Left lung (tissue), 10 donors: ENCODE results near the gene NDUFA1. TPM values are rescaled to one million over a fixed set of nuclear protein-coding genes. Genes with fewer than 3 reads are reported as not detected.
"Not testable (repeated sequence)": the region's sequence is repeated elsewhere in the genome, so short reads cannot be mapped to it uniquely, and the experiment has no call there.

Experiments used
- ATAC-seq: fragments of 200-7000 bp; cut with Tn5 transposase; one replicate; pipeline ENCODE4 v1.9.1; 2020; ENCODE audit warnings: moderate library complexity
- DNase-seq, 4 donors: peaks; one replicate each; pipeline ENCODE4 v3.0.0-alpha.2; 2013 to 2020
- H3K27ac ChIP-seq, 2 donors: fragments of 200-600 bp; sonication (generic) in 1 of 2; one replicate each; pipeline versions ENCODE4 v1.5.0 to v1.8.0; 2020 to 2021
- H3K27me3 ChIP-seq, 2 donors: fragments of 200-600 bp; sonication (generic) in 1 of 2; one replicate each; pipeline versions ENCODE4 v1.5.0 to v1.8.0; 2020 to 2021
- H3K36me3 ChIP-seq, 2 donors: fragments of 200-600 bp; sonication (generic) in 1 of 2; one replicate each; pipeline versions ENCODE4 v1.5.0 to v1.8.0; 2020 to 2021
- H3K4me1 ChIP-seq, 2 donors: fragments of 200-600 bp; one replicate each; pipeline ENCODE4 v1.8.0; 2021
- H3K4me3 ChIP-seq, 2 donors: fragments of 200-600 bp; sonication (generic) in 1 of 2; one replicate each; pipeline versions ENCODE4 v1.5.0 to v1.8.0; 2020 to 2021; ENCODE audit warnings: mild to moderate bottlenecking in 1 of 2
- H3K9me3 ChIP-seq, 2 donors: fragments of 200-600 bp; sonication (generic) in 1 of 2; one replicate each; pipeline versions ENCODE4 v1.5.0 to v1.8.0; 2020 to 2021
- CTCF ChIP-seq, 2 donors: fragments of 200-600 bp; sonication (generic) in 1 of 2; IDR thresholded peaks; one replicate each; pipeline versions ENCODE4 v1.5.0 to v1.8.0; 2021; ENCODE audit warnings: antibody characterized with exemption in 2 of 2
- intact Hi-C, 2 donors: fragments of 100-400 bp; cut with DNase I; formaldehyde crosslinking; loops; one replicate each; pipeline versions ENCODE4 v1.11.2 to v1.14.2; 2022
- polyA plus RNA-seq, 6 donors: library from polyadenylated mRNA; unstranded; fragments of 120-200 nt; gene quantifications; one replicate each; pipeline ENCODE4 v1.2.1, GENCODE V29; 2013; ENCODE audit not compliant: insufficient read length in 6 of 6
- total RNA-seq, 2 donors: library from RNA; stranded (reverse); fragmentation: NEBNext Ultra II Directional; extraction: Animal tissue kit (Norgen Biotek cat#: 25700); gene quantifications; one replicate each; pipeline ENCODE4 v1.2.1, GENCODE V29; 2021
- donor health status: DM: no; HTN: yes; CAD: no.
- donor health status: DM: no; HTN: no; CAD: no.

NDUFA1 gene
- total and polyA plus RNA-seq, 8 donors: 77.8 to 91.9 (median 85.5) TPM

DNA sequence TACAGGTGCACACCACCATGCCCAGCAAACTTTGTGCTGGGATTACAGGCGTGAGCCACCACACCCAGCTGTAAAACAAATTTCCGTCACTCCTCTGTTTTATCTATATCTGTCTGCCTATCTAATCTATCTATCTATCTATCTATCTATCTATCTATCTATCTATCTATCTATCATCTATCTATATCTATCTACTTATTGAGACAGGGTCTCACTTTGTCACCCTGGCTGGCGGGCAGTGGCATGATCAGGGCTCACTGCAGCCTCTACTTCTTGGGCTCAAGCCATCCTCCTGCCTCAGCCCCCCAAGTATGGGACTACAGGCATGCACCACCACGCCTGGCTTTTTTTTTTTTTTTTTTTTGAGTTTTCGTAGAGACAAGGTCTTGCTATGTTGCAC is 44.7 kb downstream of the NDUFA1 start:
- DNase-seq: no peak
- intact Hi-C loops: no loop called here
- no peak for TF ChIP-seq CTCF (IDR thresholded peaks at IDR 0.05)
- Histone ChIP-seq H3K4me1 (no peaks in the 10 kb centered on the region), H3K36me3 (no peaks in the 10 kb centered on the region), H3K9me3 (no peaks in the 10 kb centered on the region), H3K4me3 (no peak overlapping the region), H3K27ac (no peak overlapping the region), H3K27me3 (no peaks in the 10 kb centered on the region)
- ATAC-seq: no peak

- H3K36me3 ChIP-seq: peaks cover 0 to 3% of the 10 kb centered on the region in 2 donors
- no peak overlapping the region for H3K4me3 ChIP-seq
- no peaks in the 10 kb centered on the region for H3K4me1 ChIP-seq
- ATAC-seq (no peak), DNase-seq (no peak)
- H3K27ac ChIP-seq: no peak overlapping the region
- no peaks in the 10 kb centered on the region for H3K9me3 ChIP-seq
- no peaks in the 10 kb centered on the region for H3K27me3 ChIP-seq
- intact Hi-C loops: no loop called here
- no peak for TF ChIP-seq CTCF (IDR thresholded peaks at IDR 0.05)
These were observed 46.2 kb downstream of the NDUFA1 start for GRCh38 chrX:119917877-119918276.

DNA sequence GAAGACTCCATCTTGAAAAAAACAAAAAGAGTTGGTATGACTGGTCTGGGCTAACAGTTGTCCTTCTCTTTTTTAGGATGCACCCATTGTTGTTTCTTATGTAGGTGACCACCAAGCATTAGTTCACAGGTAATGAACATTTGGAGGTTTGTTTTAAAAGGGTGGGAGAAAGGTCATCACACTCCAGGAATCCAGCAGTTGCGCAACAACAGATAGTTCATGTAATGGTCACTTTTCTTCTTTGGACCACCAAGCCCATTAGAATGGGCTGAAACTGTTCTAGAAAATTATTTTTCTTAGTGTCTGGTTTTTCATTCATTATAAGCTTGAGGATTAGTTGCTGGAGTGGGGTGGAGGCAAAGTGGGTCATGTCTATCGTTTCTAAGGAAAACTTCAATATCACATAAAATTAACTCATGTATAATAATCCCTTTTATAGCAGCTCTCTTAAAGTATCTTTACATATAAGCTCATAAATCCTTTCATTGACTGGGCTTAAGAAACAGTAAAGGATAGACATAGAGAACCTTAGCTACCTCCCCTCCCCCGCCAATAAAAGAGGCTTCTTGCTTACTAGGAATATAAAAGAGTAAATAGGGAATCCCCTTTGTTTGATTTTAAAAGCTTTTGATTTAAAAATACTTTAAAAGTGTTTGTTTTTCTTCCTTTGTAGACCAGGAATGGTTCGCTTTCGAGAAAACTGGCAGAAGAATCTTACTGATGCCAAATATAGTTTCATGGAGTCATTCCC is 48.4 kb downstream of the NDUFA1 start:
- Histone ChIP-seq H3K9me3 (no peaks in the 10 kb centered on the region), H3K36me3 (peaks cover 0 to 17% of the 10 kb centered on the region in 2 donors), H3K27ac (no peak overlapping the region), H3K4me1 (no peaks in the 10 kb centered on the region), H3K27me3 (no peaks in the 10 kb centered on the region), H3K4me3 (no peak overlapping the region)
- intact Hi-C loops: no loop called here
- ATAC-seq (no peak), DNase-seq (no peak)
- no peak for TF ChIP-seq CTCF (IDR thresholded peaks at IDR 0.05)

GRCh38 chrX:119922391-119922790 is 50.8 kb downstream of the NDUFA1 start:
- H3K9me3 ChIP-seq, ATAC-seq, H3K27ac ChIP-seq, H3K4me1 ChIP-seq, H3K27me3 ChIP-seq, intact Hi-C loops, H3K4me3 ChIP-seq, DNase-seq: not testable (repeated sequence)
- peaks cover 0 to 36% of the 10 kb centered on the region in 2 donors for H3K36me3 ChIP-seq

Other genes with a start within 250 kb of the NDUFA1 start
- gene SEPTIN6, start 178.7 kb upstream of the NDUFA1 start, total RNA-seq: 10 to 100 TPM; 19.1 to 20.3 TPM
- 10 to 100 TPM; 28.8 to 43.1 (median 36.1) TPM for gene SEPTIN6, start 178.7 kb upstream of the NDUFA1 start, polyA plus RNA-seq
- gene SOWAHD, start 113.2 kb upstream of the NDUFA1 start, total RNA-seq: 1 to 10 TPM; 2.4 to 4.2 TPM
- gene SOWAHD, start 113.2 kb upstream of the NDUFA1 start, polyA plus RNA-seq: under 1 TPM; 0.34 to 0.96 (median 0.60) TPM
- gene RPL39, start 80.2 kb upstream of the NDUFA1 start, total RNA-seq: 1,000 to 10,000 TPM; 1,442 to 1,453 TPM
- 1,000 to 10,000 TPM; 2,372 to 3,113 (median 2,723) TPM for gene RPL39, start 80.2 kb upstream of the NDUFA1 start, polyA plus RNA-seq
- 1 to 10 TPM; 4.5 to 5.5 TPM for gene UPF3B, start 18.9 kb upstream of the NDUFA1 start, total RNA-seq
- 10 to 100 TPM; 24.4 to 33.8 (median 27.5) TPM for gene UPF3B, start 18.9 kb upstream of the NDUFA1 start, polyA plus RNA-seq
- 10 to 100 TPM; 10.2 to 11.2 TPM for gene RNF113A, start 99 bp upstream of the NDUFA1 start, total RNA-seq
- 10 to 100 TPM; 10.2 to 13.3 (median 11.9) TPM for gene RNF113A, start 99 bp upstream of the NDUFA1 start, polyA plus RNA-seq
- gene AKAP14, start 24.1 kb downstream of the NDUFA1 start, total RNA-seq: 1 to 10 TPM in 1 of 2 donors, not detected in 1; 2.7 TPM
- gene AKAP14, start 24.1 kb downstream of the NDUFA1 start, polyA plus RNA-seq: 1 to 10 TPM in 5 of 6 donors, under 1 TPM in 1; 0.81 to 4.8 (median 3.3) TPM
- gene NKAP, start 71.9 kb downstream of the NDUFA1 start, total RNA-seq: 1 to 10 TPM; 6.6 to 6.9 TPM
- gene NKAP, start 71.9 kb downstream of the NDUFA1 start, polyA plus RNA-seq: 10 to 100 TPM; 13.4 to 15.8 (median 14.7) TPM
- not detected for gene RHOXF2B, start 205.9 kb downstream of the NDUFA1 start, total RNA-seq
- under 1 TPM; 0.08 to 0.23 (median 0.14) TPM for gene RHOXF2B, start 205.9 kb downstream of the NDUFA1 start, polyA plus RNA-seq
- gene RHOXF1, start 244.1 kb downstream of the NDUFA1 start, total RNA-seq: not detected
- 1 to 10 TPM in 3 of 6 donors, under 1 TPM in 3; 0.39 to 1.2 (median 0.95) TPM for gene RHOXF1, start 244.1 kb downstream of the NDUFA1 start, polyA plus RNA-seq